Type B pancreatic cell (in vitro differentiated cells): Measurements from ENCODE around the gene PHPT1. TPM values are rescaled to one million over a fixed set of nuclear protein-coding genes. Genes with fewer than 3 reads are reported as not detected.

Experiments used
- DNase-seq: peaks from one replicate; pipeline ENCODE4 v3.0.0; 2021; ENCODE audit warnings: mixed read lengths; ENCODE audit not compliant: unreplicated experiment; ENCODE audit errors: extremely low spot score
- H3K27ac Mint-ChIP-seq: 2 replicates; pipeline ENCODE4 v1.8.0; 2021; ENCODE audit warnings: mild to moderate bottlenecking, mixed read lengths
- H3K27me3 Mint-ChIP-seq: 2 replicates; pipeline ENCODE4 v1.8.0; 2021; ENCODE audit warnings: mixed read lengths
- H3K36me3 Mint-ChIP-seq: 2 replicates; pipeline ENCODE4 v1.8.0; 2021; ENCODE audit warnings: mixed read lengths
- H3K4me1 Mint-ChIP-seq: one replicate; pipeline ENCODE4 v1.8.0; 2021; ENCODE audit warnings: mixed read lengths; ENCODE audit not compliant: unreplicated experiment
- H3K4me3 Mint-ChIP-seq: 2 replicates; pipeline ENCODE4 v1.8.0; 2021; ENCODE audit warnings: mild to moderate bottlenecking, mixed read lengths
- H3K9me3 Mint-ChIP-seq: 2 replicates; pipeline ENCODE4 v1.8.0; 2021; ENCODE audit warnings: mixed read lengths
- CTCF ChIP-seq: fragments of 200-600 bp; sonication (generic); conservative IDR thresholded peaks from 2 replicates; pipeline ENCODE4 v1.5.0; 2021; ENCODE audit warnings: antibody characterized with exemption, mild to moderate bottlenecking
- total RNA-seq: library from RNA; stranded (reverse); gene quantifications from 2 replicates; pipeline ENCODE4 v1.2.1, GENCODE V29; 2021; ENCODE audit warnings: low replicate concordance

The PHPT1 gene
- total RNA-seq, 1 donor from 2014 or later, result 176 TPM

DNA sequence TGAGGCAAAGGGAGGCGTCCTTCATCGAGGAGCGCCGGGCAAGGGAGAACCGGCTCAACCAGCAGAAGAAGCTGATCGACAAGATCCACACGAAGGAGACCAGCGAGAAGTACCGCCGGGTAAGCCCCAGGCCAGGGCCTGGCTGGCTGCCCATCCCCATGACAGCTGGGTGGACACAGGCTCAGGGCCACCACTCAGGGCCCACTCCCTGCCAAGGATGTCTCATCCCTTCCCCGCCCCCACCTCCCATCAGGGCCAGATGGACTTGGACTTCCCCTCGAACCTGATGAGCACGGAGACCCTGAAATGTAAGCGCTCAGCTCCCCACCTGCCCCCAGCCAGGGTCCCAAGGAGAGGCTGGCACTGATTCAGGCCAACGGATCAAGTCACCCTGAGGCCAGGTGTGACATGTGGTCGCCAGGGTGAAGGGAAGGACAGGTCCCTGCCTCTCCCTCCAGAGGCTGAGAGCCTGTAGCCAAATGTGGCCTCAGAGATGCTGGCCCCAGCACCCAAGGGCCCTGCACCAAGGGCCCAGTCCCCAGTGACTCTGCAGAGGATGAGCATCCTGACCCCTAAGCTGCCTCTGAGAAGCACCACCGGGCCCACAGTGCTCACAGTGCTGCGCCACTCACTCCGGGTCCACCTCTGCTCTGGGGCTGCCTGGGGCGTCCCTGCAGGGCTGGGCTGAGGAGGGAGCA is 44.6 kb upstream of the PHPT1 start:
- H3K9me3 Mint-ChIP-seq, result no peaks in the 10 kb centered on the region
- H3K27me3 Mint-ChIP-seq, result peaks cover 8% of the 10 kb centered on the region
- H3K27ac Mint-ChIP-seq, result no peak overlapping the region
- peaks cover 5% of the 10 kb centered on the region for H3K4me1 Mint-ChIP-seq
- TF ChIP-seq CTCF, result no peak
- H3K4me3 Mint-ChIP-seq, result peak overlapping the region; percentile 68
- H3K36me3 Mint-ChIP-seq, result peaks cover 1% of the 10 kb centered on the region
- DNase-seq, result no peak

GRCh38 chr9:136805207-136805740 is 43.9 kb upstream of the PHPT1 start:
- H3K9me3 Mint-ChIP-seq, result no peaks in the 10 kb centered on the region
- H3K36me3 Mint-ChIP-seq, result peaks cover 7% of the 10 kb centered on the region
- peaks cover 8% of the 10 kb centered on the region for H3K27me3 Mint-ChIP-seq
- peak overlapping the region; percentile 56 for H3K4me3 Mint-ChIP-seq
- no peak for TF ChIP-seq CTCF
- DNase-seq, result no peak
- peaks cover 11% of the 10 kb centered on the region for H3K4me1 Mint-ChIP-seq
- H3K27ac Mint-ChIP-seq, result no peak overlapping the region

- H3K4me3 Mint-ChIP-seq, result peak overlapping the region; percentile 89
- no peak for DNase-seq
- H3K9me3 Mint-ChIP-seq, result no peaks in the 10 kb centered on the region
- TF ChIP-seq CTCF, result no peak
- peaks cover 10% of the 10 kb centered on the region for H3K36me3 Mint-ChIP-seq
- no peak overlapping the region for H3K27ac Mint-ChIP-seq
- H3K4me1 Mint-ChIP-seq, result peaks cover 10% of the 10 kb centered on the region
- peaks cover 5% of the 10 kb centered on the region for H3K27me3 Mint-ChIP-seq
These were observed 43.1 kb upstream of the PHPT1 start for GRCh38 chr9:136806067-136806466.

- Mint-ChIP-seq H3K9me3 (no peaks in the 10 kb centered on the region), H3K27ac (peak overlapping the region; percentile 76), H3K4me3 (peak overlapping the region; percentile 89), H3K27me3 (no peaks in the 10 kb centered on the region), H3K36me3 (peaks cover 11% of the 10 kb centered on the region), H3K4me1 (peaks cover 11% of the 10 kb centered on the region)
- no peak for TF ChIP-seq CTCF
- DNase-seq, result no peak
These were observed 42.5 kb upstream of the PHPT1 start for GRCh38 chr9:136806631-136807201.

DNA sequence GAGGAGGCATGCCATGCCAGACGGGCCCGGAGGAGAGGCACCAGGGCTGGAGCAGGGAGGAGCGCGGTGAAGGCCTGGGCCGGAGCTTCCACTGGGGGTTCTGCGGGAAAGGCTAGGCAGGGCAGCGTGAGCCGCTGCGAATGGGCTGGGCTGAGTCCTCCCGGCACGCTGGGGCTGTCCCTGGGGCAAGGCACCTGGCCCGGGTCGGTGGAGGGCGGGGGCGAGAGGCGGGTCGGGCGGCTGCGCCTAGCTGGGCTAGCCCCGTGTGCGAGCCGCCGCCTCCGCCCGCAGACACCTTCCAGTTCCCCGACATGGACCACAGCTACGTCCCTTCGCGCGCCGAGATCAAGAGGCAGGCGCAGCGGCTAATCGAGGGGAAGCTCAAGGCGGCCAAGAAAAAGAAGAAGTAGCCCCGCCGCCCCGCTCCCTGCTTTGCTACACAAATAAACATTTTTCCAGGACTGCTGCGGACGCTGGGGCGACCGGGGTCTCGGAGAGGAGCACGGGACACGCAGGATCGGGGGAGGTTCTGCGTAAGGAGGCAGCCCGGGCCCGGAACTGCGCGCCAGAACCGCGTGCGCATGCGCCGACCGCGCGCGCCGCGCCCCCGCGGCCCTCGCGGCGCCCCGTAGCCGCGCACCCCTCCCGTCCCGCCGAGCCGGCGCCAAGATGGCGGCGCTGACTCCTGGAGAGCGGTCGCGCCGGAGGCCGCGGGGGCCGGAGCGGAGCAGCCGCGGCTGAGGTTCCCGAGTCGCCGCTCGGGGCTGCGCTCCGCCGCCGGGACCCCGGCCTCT is 41.7 kb upstream of the PHPT1 start, which contains the start of gene RABL6:
TSS of gene RABL6 (plus strand) at position 668 of the 794 bp plus-strand sequence. CDS start 249 bp downstream, outside the sequence.
- H3K4me3 Mint-ChIP-seq, result peak within 1 kb of the TSS; percentile 89
- H3K36me3 Mint-ChIP-seq, result peaks cover 11% of the 10 kb centered on the region
- H3K27me3 Mint-ChIP-seq, result no peaks in the 10 kb centered on the region
- no peak for TF ChIP-seq CTCF
- H3K4me1 Mint-ChIP-seq, result peaks cover 11% of the 10 kb centered on the region
- H3K27ac Mint-ChIP-seq, result peak within 1 kb of the TSS; percentile 84
- peak; percentile 86 for DNase-seq
- no peaks in the 10 kb centered on the region for H3K9me3 Mint-ChIP-seq
